ENCODE data around the gene BSN.

Gene BSN

DNA sequence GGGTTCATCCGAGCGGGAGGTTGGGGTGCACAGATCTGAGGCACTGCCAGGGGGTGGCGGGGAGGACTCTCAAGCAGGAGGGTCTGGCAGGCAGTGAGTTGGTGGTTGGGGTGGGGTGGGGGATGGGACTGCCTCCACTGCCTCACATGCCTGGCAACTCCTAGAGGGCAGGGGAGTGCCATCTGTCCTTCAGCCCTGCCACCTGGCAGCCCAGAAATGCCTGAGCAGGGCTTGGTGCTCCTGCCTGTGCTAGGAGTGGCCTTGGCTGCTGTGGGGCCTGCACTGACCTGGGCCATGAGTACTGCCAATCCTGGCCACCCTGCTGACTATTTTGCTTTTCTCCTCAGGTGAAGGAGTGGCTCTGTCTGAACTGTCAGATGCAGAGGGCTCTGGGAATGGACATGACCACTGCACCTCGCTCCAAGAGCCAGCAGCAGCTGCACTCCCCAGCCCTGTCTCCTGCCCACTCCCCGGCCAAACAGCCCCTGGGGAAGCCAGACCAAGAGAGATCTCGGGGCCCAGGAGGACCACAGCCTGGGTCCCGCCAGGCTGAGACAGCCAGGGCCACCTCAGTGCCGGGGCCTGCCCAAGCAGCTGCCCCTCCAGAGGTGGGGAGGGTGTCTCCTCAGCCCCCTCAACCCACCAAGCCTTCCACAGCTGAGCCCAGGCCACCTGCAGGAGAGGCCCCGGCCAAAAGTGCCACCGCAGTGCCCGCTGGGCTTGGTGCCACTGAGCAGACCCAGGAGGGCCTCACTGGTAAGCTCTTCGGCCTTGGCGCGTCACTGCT is 87.8 kb downstream of the BSN start:
- no peak for DNase-seq (ENCODE audit: low read depth)
- no peak overlapping the region for H3K4me3 ChIP-seq (ENCODE audit: control insufficient read depth, low read depth, low read length)
- TF ChIP-seq, protein P1, sequence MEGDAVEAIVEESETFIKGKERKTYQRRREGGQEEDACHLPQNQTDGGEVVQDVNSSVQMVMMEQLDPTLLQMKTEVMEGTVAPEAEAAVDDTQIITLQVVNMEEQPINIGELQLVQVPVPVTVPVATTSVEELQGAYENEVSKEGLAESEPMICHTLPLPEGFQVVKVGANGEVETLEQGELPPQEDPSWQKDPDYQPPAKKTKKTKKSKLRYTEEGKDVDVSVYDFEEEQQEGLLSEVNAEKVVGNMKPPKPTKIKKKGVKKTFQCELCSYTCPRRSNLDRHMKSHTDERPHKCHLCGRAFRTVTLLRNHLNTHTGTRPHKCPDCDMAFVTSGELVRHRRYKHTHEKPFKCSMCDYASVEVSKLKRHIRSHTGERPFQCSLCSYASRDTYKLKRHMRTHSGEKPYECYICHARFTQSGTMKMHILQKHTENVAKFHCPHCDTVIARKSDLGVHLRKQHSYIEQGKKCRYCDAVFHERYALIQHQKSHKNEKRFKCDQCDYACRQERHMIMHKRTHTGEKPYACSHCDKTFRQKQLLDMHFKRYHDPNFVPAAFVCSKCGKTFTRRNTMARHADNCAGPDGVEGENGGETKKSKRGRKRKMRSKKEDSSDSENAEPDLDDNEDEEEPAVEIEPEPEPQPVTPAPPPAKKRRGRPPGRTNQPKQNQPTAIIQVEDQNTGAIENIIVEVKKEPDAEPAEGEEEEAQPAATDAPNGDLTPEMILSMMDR (conservative IDR thresholded peaks at IDR 0.05; ENCODE audit: control insufficient read depth, insufficient read depth, low read depth, low read length): no peak

DNA sequence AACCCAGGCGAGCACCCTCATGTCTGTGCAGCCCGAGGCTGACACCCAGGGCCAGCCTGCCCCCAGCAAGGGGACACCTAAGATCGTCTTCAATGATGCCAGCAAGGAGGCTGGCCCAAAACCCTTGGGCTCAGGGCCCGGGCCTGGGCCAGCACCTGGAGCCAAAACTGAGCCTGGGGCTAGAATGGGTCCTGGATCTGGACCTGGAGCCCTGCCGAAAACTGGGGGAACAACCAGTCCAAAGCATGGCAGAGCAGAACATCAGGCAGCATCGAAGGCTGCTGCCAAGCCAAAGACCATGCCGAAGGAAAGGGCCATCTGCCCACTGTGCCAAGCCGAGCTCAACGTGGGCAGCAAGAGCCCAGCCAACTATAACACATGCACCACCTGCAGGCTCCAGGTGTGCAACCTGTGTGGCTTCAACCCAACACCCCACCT is 88.5 kb downstream of the BSN start:
- no peak for DNase-seq (ENCODE audit: low read depth)
- TF ChIP-seq, protein P1 (conservative IDR thresholded peaks at IDR 0.05; ENCODE audit: control insufficient read depth, insufficient read depth, low read depth, low read length): no peak

DNA sequence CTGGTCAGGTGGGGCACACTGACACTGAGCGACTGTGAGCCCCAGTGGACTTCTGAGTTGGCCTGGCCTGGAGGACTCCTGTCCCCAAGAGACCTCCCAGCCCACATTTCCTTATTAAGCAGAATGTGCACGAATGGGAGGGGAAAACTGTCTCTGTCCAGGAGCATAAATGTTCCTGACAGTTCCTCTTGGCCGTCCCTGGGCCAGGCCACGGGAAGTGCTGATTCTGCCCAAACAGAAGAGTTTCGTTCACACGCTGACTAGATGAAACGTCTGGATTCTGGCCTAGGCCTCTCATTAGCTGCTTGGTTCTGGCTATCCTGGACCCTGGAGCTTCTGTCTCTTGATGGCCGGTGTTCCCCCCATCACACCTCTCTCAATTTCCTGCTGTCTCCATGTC is 90.4 kb downstream of the BSN start:
- no peak for DNase-seq (ENCODE audit: low read depth)
- no peak overlapping the region for H3K4me3 ChIP-seq (ENCODE audit: control insufficient read depth, low read depth, low read length)
- TF ChIP-seq, protein P1 (conservative IDR thresholded peaks at IDR 0.05; ENCODE audit: control insufficient read depth, insufficient read depth, low read depth, low read length): no peak

More for the DNA sequence above, 88.5 kb downstream of the BSN start:
- H3K4me3 ChIP-seq (ENCODE audit: control insufficient read depth, low read depth, low read length): no peak overlapping the region

DNA sequence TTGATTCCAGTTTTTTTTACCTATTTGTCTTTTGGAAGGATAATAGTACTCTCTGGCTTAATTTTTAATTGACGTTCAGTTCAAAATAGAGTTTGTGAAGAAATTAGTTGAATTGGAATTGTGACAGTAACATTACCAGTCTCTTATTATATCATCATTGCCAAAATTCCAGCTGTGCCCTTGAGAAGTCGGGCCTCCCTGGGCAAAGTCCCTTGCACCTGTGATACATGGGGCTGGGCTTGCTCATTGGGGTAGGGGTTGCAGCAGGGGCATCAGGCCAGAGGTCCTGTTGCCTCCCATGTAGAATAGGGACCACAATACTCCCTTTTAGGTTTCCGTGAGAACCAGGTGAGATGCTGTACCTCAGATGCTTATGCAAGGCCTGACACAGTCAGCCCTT is 92.0 kb downstream of the BSN start:
- TF ChIP-seq, protein P1 (conservative IDR thresholded peaks at IDR 0.05; ENCODE audit: control insufficient read depth, insufficient read depth, low read depth, low read length): no peak

DNA sequence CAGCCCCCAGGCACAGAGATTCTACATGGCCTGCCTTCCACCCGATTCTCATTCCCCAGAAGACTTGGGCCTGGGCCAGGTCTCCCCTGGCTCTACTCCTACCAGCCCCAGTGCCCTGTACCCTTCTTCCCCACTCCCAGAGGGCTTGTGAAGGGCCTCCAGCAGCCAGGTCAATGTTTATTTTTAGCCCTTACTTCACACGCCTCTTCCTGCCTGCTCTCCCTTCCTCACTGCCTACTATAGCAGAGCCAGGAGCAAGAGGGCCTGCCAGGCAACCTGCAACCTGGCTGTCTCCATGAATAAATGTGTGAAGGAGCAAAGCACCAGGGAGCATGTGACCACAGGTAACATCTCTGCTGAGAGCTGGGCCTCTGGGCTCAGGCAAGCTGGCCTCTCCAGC is 93.5 kb downstream of the BSN start:
- no peak for DNase-seq (ENCODE audit: low read depth)
- TF ChIP-seq, protein P1 (conservative IDR thresholded peaks at IDR 0.05; ENCODE audit: control insufficient read depth, insufficient read depth, low read depth, low read length): no peak
- H3K4me3 ChIP-seq (ENCODE audit: control insufficient read depth, low read depth, low read length): no peak overlapping the region

More for the DNA sequence above, 92.0 kb downstream of the BSN start:
- no peak for DNase-seq (ENCODE audit: low read depth)
- no peak overlapping the region for H3K4me3 ChIP-seq (ENCODE audit: control insufficient read depth, low read depth, low read length)

DNA sequence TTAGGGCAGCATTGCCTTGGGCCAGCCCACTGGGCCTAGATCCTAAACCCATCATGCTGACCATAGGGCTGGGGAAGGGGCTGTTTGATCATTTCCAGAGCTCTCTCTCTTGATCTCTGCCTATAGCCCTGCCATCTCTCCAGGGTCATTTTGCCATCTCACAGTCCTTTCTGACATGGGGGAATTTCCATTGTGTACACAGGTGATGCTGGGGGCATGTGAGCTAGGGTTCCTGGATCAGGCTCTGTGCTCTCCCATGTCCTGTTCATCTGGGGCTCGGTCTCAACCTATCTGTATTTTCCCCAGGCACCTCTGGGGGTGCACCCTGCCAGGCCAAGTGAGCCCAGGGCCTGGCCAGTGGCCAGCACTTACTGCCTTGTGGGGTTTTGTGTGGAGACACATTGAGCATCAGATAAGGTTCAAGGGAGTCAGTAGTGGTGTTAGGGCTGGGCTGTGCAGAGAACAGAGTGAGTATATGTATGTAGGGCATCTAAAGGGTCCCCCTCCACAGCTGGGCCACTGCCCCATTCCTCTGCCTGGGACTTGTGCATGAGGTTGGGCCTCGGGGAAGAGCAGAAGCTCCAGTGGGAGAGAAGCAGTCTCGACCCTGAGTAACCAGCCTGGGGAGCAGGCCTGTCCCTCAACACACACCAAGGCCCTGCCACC is 94.2 kb downstream of the BSN start:
- DNase-seq (ENCODE audit: low read depth): no peak
- TF ChIP-seq, protein P1 (conservative IDR thresholded peaks at IDR 0.05; ENCODE audit: control insufficient read depth, insufficient read depth, low read depth, low read length): no peak
- no peak overlapping the region for H3K4me3 ChIP-seq (ENCODE audit: control insufficient read depth, low read depth, low read length)

Data from fibroblast of mammary gland (primary cell).